Common myeloid progenitor, CD34-positive (primary cell): Measurements from ENCODE around the gene OR6C75.

Experiments used
- CTCF ChIA-PET: fragments of 350-600 bp; sonication (Branson Sonifier 250); formaldehyde crosslinking; loops from one replicate; lab custom pipeline; 2021; ENCODE audit warnings: antibody characterized with exemption; lab: Charles Lee
- POLR2A ChIA-PET: fragments of 350-600 bp; sonication (Branson Sonifier 250); formaldehyde crosslinking; loops from one replicate; lab custom pipeline; 2021; ENCODE audit warnings: antibody characterized with exemption; lab: Charles Lee
- DNase-seq, 3 donors: peaks; one replicate each; pipeline versions ENCODE4 v3.0.0 to v3.0.0-alpha.2; 2013
- H3K27ac ChIP-seq, 2 experiments: 1 replicate in 1 of 2; 2 replicates in 1 of 2; pipeline ENCODE4 v1.7.0; 2013; ENCODE audit warnings: inconsistent platforms in 2 of 2, low read length in 2 of 2, mild to moderate bottlenecking in 2 of 2, low read depth in 1 of 2, moderate library complexity in 1 of 2; ENCODE audit not compliant: severe bottlenecking in 2 of 2, insufficient read depth in 1 of 2, poor library complexity in 1 of 2
- H3K27me3 ChIP-seq, 5 experiments: replicated peaks in 2 of 5; 1 replicate in 3 of 5; 2 replicates in 2 of 5; pipeline versions ENCODE4 v1.6.1 to v1.7.0; 2013; ENCODE audit warnings: low read length in 4 of 5, mild to moderate bottlenecking in 2 of 5, moderate library complexity in 2 of 5, inconsistent platforms in 1 of 5; ENCODE audit not compliant: insufficient read depth in 5 of 5, control insufficient read depth in 4 of 5
- H3K36me3 ChIP-seq, 4 experiments: 1 replicate in 2 of 4; 2 replicates in 2 of 4; pipeline versions ENCODE4 v1.6.1 to v1.7.0; 2013; ENCODE audit warnings: low read length in 3 of 4, control low read depth in 1 of 4, mild to moderate bottlenecking in 1 of 4; ENCODE audit not compliant: control insufficient read depth in 4 of 4, insufficient read depth in 4 of 4
- H3K4me1 ChIP-seq, 4 experiments: 1 replicate in 3 of 4; 2 replicates in 1 of 4; pipeline versions ENCODE4 v1.6.1 to v1.7.1; 2013; ENCODE audit warnings: low read length in 3 of 4, mild to moderate bottlenecking in 3 of 4, control low read depth in 1 of 4, inconsistent platforms in 1 of 4, moderate library complexity in 1 of 4; ENCODE audit not compliant: control insufficient read depth in 4 of 4, insufficient read depth in 4 of 4; ENCODE audit errors: control extremely low read depth in 1 of 4
- H3K4me3 ChIP-seq, 7 experiments: 1 replicate in 4 of 7; 2 replicates in 3 of 7; pipeline versions ENCODE4 v1.5.1 to v1.7.0; 2013; ENCODE audit warnings: mild to moderate bottlenecking in 7 of 7, low read length in 6 of 7, moderate library complexity in 6 of 7, inconsistent platforms in 2 of 7, low read depth in 2 of 7, control low read depth in 1 of 7; ENCODE audit not compliant: insufficient read depth in 4 of 7, control insufficient read depth in 1 of 7; ENCODE audit errors: extremely low read depth in 1 of 7
- H3K9me3 ChIP-seq, 5 experiments: 1 replicate in 4 of 5; 2 replicates in 1 of 5; pipeline versions ENCODE4 v1.6.1 to v1.7.1; 2013; ENCODE audit warnings: low read length in 4 of 5, mild to moderate bottlenecking in 2 of 5, inconsistent platforms in 1 of 5, low read depth in 1 of 5, moderate library complexity in 1 of 5; ENCODE audit not compliant: control insufficient read depth in 4 of 5, insufficient read depth in 2 of 5; ENCODE audit errors: control extremely low read depth in 1 of 5
- WGBS: methylation state at CpG from one replicate; pipeline ENCODE4 v1.1.5; 2013; ENCODE audit not compliant: insufficient coverage; 5-methylcytosine and 5-hydroxymethylcytosine counted together

Gene OR6C75

GRCh38 chr12:55365086-55365485 is 2.3 kb downstream of the OR6C75 start:
- CTCF ChIA-PET = interaction anchor here (1.2 kb wide), 1 partner anchor 11 kb away, joined by 3 read pairs; no protein-coding TSS in a partner anchor
- 100% methylated on average over 1 of the region's 3 CpGs for WGBS

GRCh38 chr12:55372521-55372920 is 9.7 kb downstream of the OR6C75 start:
- no peak overlapping the region for H3K4me3 ChIP-seq
- no peak for DNase-seq
- WGBS = no CpG with 5 or more reads among the region's 4 CpGs
- no peaks in the 10 kb centered on the region for H3K9me3 ChIP-seq
- H3K4me1 ChIP-seq = no peaks in the 10 kb centered on the region
- POLR2A ChIA-PET = no interaction called here
- no peaks in the 10 kb centered on the region for H3K27me3 ChIP-seq
- no peak overlapping the region for H3K27ac ChIP-seq
- CTCF ChIA-PET = no interaction called here
- no peaks in the 10 kb centered on the region for H3K36me3 ChIP-seq

More at GRCh38 chr12:55365086-55365485, 2.3 kb downstream of the OR6C75 start:
- Histone ChIP-seq H3K9me3 (no peaks in the 10 kb centered on the region), H3K27ac (no peak overlapping the region), H3K4me1 (no peaks in the 10 kb centered on the region), H3K4me3 (no peak overlapping the region), H3K36me3 (no peaks in the 10 kb centered on the region), H3K27me3 (peaks cover 0 to 6% (median 0%) of the 10 kb centered on the region in 5 experiments)
- no peak for DNase-seq
- POLR2A ChIA-PET = no interaction called here

- Histone ChIP-seq H3K4me1 (no peaks in the 10 kb centered on the region), H3K27ac (no peak overlapping the region), H3K4me3 (no peak overlapping the region), H3K9me3 (no peaks in the 10 kb centered on the region), H3K36me3 (no peaks in the 10 kb centered on the region), H3K27me3 (no peaks in the 10 kb centered on the region)
- DNase-seq = no peak
- ChIA-PET POLR2A (no interaction called here), CTCF (no interaction called here)
These were observed 23.1 kb downstream of the OR6C75 start for GRCh38 chr12:55385891-55386290.

GRCh38 chr12:55392032-55392795 is 29.4 kb downstream of the OR6C75 start:
- H3K27ac ChIP-seq = no peak overlapping the region
- no peak for DNase-seq
- WGBS = 91% methylated on average over 23 of the region's 23 CpGs
- H3K4me1 ChIP-seq = no peaks in the 10 kb centered on the region
- no peak overlapping the region for H3K4me3 ChIP-seq
- ChIA-PET CTCF (no interaction called here), POLR2A (no interaction called here)
- H3K36me3 ChIP-seq = no peaks in the 10 kb centered on the region
- peaks cover 0 to 2% (median 0%) of the 10 kb centered on the region in 5 experiments for H3K9me3 ChIP-seq
- peaks cover 0 to 2% (median 0%) of the 10 kb centered on the region in 5 experiments for H3K27me3 ChIP-seq

- Histone ChIP-seq H3K36me3 (no peaks in the 10 kb centered on the region), H3K4me1 (no peaks in the 10 kb centered on the region), H3K9me3 (peaks cover 0 to 2% (median 0%) of the 10 kb centered on the region in 5 experiments), H3K4me3 (no peak overlapping the region), H3K27ac (no peak overlapping the region), H3K27me3 (peaks cover 0 to 2% (median 0%) of the 10 kb centered on the region in 5 experiments)
- no peak for DNase-seq
- WGBS = no CpG with 5 or more reads among the region's 1 CpG
- POLR2A ChIA-PET = no interaction called here
- CTCF ChIA-PET = no interaction called here
These were observed 33.6 kb downstream of the OR6C75 start for GRCh38 chr12:55396326-55396725.

GRCh38 chr12:55400229-55400628 is 37.5 kb downstream of the OR6C75 start, which contains the start of gene OR6C65:
Gene OR6C65, plus strand, starts transcription at chr12:55400529. Its CDS starts 0 bp downstream, at chr12:55400529.
- ChIA-PET POLR2A (no interaction called here), CTCF (no interaction called here)
- H3K27ac ChIP-seq = no peak within 1 kb of the TSS
- H3K4me1 ChIP-seq = no peaks in the 10 kb centered on the region
- no peaks in the 10 kb centered on the region for H3K36me3 ChIP-seq
- no peak within 1 kb of the TSS for H3K4me3 ChIP-seq
- no peak for DNase-seq
- H3K9me3 ChIP-seq = no peaks in the 10 kb centered on the region
- WGBS = no CpG with 5 or more reads among the region's 1 CpG
- H3K27me3 ChIP-seq = peaks cover 0 to 3% (median 0%) of the 10 kb centered on the region in 5 experiments

- Histone ChIP-seq H3K36me3 (no peaks in the 10 kb centered on the region), H3K27me3 (no peaks in the 10 kb centered on the region), H3K9me3 (peaks cover 0 to 8% (median 0%) of the 10 kb centered on the region in 5 experiments), H3K27ac (no peak overlapping the region), H3K4me3 (no peak overlapping the region), H3K4me1 (no peaks in the 10 kb centered on the region)
- DNase-seq = no peak
- ChIA-PET POLR2A (no interaction called here), CTCF (no interaction called here)
- WGBS = no CpG with 5 or more reads among the region's 1 CpG
These were observed 45.1 kb downstream of the OR6C75 start for GRCh38 chr12:55407866-55408265.
